Neuronal stem cell (in vitro differentiated cells): ENCODE data around the gene CCDC34. TPM values are rescaled to one million over a fixed set of nuclear protein-coding genes. Genes with fewer than 3 reads are reported as not detected.
A peak's percentile ranks its signal among the peaks of the same experiment; 100 is the strongest.

Experiments
- DNase-seq: peaks from one replicate; pipeline ENCODE4 v3.0.0-alpha.2; 2013; ENCODE audit warnings: low spot score
- H2AFZ ChIP-seq: one replicate; pipeline ENCODE4 v1.6.1; 2013; ENCODE audit warnings: mild to moderate bottlenecking, low read length, inconsistent platforms
- H2AK5ac ChIP-seq: 2 replicates; pipeline ENCODE4 v1.6.1; 2013; ENCODE audit warnings: low read depth, mild to moderate bottlenecking, inconsistent platforms, low read length, moderate library complexity, mixed read lengths
- H2BK120ac ChIP-seq: 2 replicates; pipeline ENCODE4 v1.6.1; 2013; ENCODE audit warnings: low read depth, mild to moderate bottlenecking, inconsistent platforms, low read length, moderate library complexity, mixed read lengths
- H2BK12ac ChIP-seq: one replicate; pipeline ENCODE4 v1.6.1; 2013; ENCODE audit warnings: low read length, inconsistent platforms
- H2BK15ac ChIP-seq: 2 replicates; pipeline ENCODE4 v1.6.1; 2013; ENCODE audit warnings: mild to moderate bottlenecking, low read length, inconsistent platforms, mixed read lengths
- H2BK5ac ChIP-seq: one replicate; pipeline ENCODE4 v1.6.1; 2013; ENCODE audit warnings: inconsistent platforms, mild to moderate bottlenecking, low read length, moderate library complexity
- H3K14ac ChIP-seq: one replicate; pipeline ENCODE4 v1.6.1; 2013; ENCODE audit warnings: low read length, inconsistent platforms
- H3K18ac ChIP-seq: 2 replicates; pipeline ENCODE4 v1.6.1; 2013; ENCODE audit warnings: low read length, inconsistent platforms
- H3K23ac ChIP-seq: 2 replicates; pipeline ENCODE4 v1.6.1; 2013; ENCODE audit warnings: low read depth, mild to moderate bottlenecking, mixed read lengths, low read length, inconsistent platforms; ENCODE audit not compliant: poor library complexity
- H3K27ac ChIP-seq: replicated peaks from 3 replicates; pipeline ENCODE4 v1.5.1; 2013; ENCODE audit warnings: low read length, inconsistent platforms
- H3K27me3 ChIP-seq, 3 experiments: 2 replicates each; pipeline ENCODE4 v1.6.1; 2013; ENCODE audit warnings: low read length in 3 of 3, mild to moderate bottlenecking in 2 of 3, inconsistent platforms in 1 of 3, low read depth in 1 of 3, mixed read lengths in 1 of 3, moderate library complexity in 1 of 3; ENCODE audit not compliant: control insufficient read depth in 3 of 3, insufficient read depth in 3 of 3
- H3K36me3 ChIP-seq, 2 donors: replicated peaks in 1 of 2; 2 replicates each; pipeline ENCODE4 v1.6.1; 2013; ENCODE audit warnings: low read length in 2 of 2; ENCODE audit not compliant: control insufficient read depth in 2 of 2, insufficient read depth in 2 of 2
- H3K4ac ChIP-seq: 2 replicates; pipeline ENCODE4 v1.6.1; 2013; ENCODE audit warnings: inconsistent platforms, mild to moderate bottlenecking, low read length, moderate library complexity
- H3K4me1 ChIP-seq, 2 donors: 1 replicate in 1 of 2; 2 replicates in 1 of 2; pipeline ENCODE4 v1.6.1; 2013; ENCODE audit warnings: low read length in 2 of 2, low read depth in 1 of 2; ENCODE audit not compliant: control insufficient read depth in 2 of 2, insufficient read depth in 1 of 2
- H3K4me2 ChIP-seq: one replicate; pipeline ENCODE4 v1.6.1; 2013; ENCODE audit warnings: mild to moderate bottlenecking, low read length, inconsistent platforms; ENCODE audit not compliant: insufficient read depth, poor library complexity, severe bottlenecking
- H3K4me3 ChIP-seq, 2 donors: 2 replicates each; pipeline ENCODE4 v1.5.1; 2013; ENCODE audit warnings: low read length in 2 of 2, mild to moderate bottlenecking in 2 of 2, inconsistent platforms in 1 of 2, moderate library complexity in 1 of 2
- H3K79me1 ChIP-seq: one replicate; pipeline ENCODE4 v1.6.1; 2013; ENCODE audit warnings: low read depth, mild to moderate bottlenecking, inconsistent platforms, low read length, moderate library complexity
- H3K9ac ChIP-seq: one replicate; pipeline ENCODE4 v1.6.1; 2013; ENCODE audit warnings: mild to moderate bottlenecking, low read depth, low read length, inconsistent platforms; ENCODE audit not compliant: poor library complexity
- H3K9me3 ChIP-seq, 2 donors: replicated peaks in 1 of 2; 2 replicates each; pipeline versions ENCODE3 to v1.6.1; 2013; ENCODE audit warnings: low read length in 2 of 2, mild to moderate bottlenecking in 2 of 2, inconsistent platforms in 1 of 2, low read depth in 1 of 2, mixed read lengths in 1 of 2, moderate library complexity in 1 of 2; ENCODE audit not compliant: control insufficient read depth in 2 of 2, insufficient read depth in 1 of 2
- H4K8ac ChIP-seq: one replicate; pipeline ENCODE4 v1.6.1; 2013; ENCODE audit warnings: low read depth, mild to moderate bottlenecking, inconsistent platforms, low read length, moderate library complexity
- H4K91ac ChIP-seq: one replicate; pipeline ENCODE4 v1.6.1; 2013; ENCODE audit warnings: low read length, low read depth, mild to moderate bottlenecking, inconsistent platforms; ENCODE audit not compliant: poor library complexity
- WGBS, 2 donors: extraction: QIAGEN DNeasy Blood & Tissue Kit; methylation state at CpG; one replicate each; pipeline ENCODE4 v1.1.7; 2013; ENCODE audit warnings: missing lambda C conversion rate in 2 of 2, mixed read lengths in 1 of 2; ENCODE audit not compliant: insufficient read length in 2 of 2, insufficient replicate concordance in 1 of 2; ENCODE audit errors: extremely low coverage in 2 of 2; 5-methylcytosine and 5-hydroxymethylcytosine counted together
- polyA plus RNA-seq, 2 experiments: library from polyadenylated mRNA; stranded (reverse); fragments of 200-250 nt; gene quantifications; one replicate each; pipeline ENCODE4 v1.2.3, GENCODE V29; 2013

CCDC34 gene
- 66.7 TPM for polyA plus RNA-seq (2013, experiment 1 of 2)
- 73.4 TPM for polyA plus RNA-seq (2013, experiment 2 of 2)

- WGBS, 2 donors: no CpG with 5 or more reads among the region's 57 CpGs
- no peak within 1 kb of the TSS for H2BK5ac ChIP-seq
- H3K23ac ChIP-seq: peak within 1 kb of the TSS; percentile 93
- DNase-seq: peak; percentile 93
- no peak within 1 kb of the TSS for H2AK5ac ChIP-seq
- H3K4me2 ChIP-seq: peak within 1 kb of the TSS; percentile 99
- H2BK120ac ChIP-seq: no peak within 1 kb of the TSS
- peak within 1 kb of the TSS; percentile 61 for H2BK12ac ChIP-seq
- peak within 1 kb of the TSS; percentile 47 for H3K4ac ChIP-seq
- peak within 1 kb of the TSS; percentile 46 for H4K91ac ChIP-seq
- peaks cover 0 to 2% of the 10 kb centered on the region in 2 donors for H3K9me3 ChIP-seq
- H3K4me1 ChIP-seq: peaks cover 3 to 21% of the 10 kb centered on the region in 2 donors
- peak within 1 kb of the TSS; percentile 94 for H3K9ac ChIP-seq
- no peaks in the 10 kb centered on the region for H3K27me3 ChIP-seq
- H3K27ac ChIP-seq: peak within 1 kb of the TSS; percentile 72
- peak within 1 kb of the TSS; percentile 93 for H2AFZ ChIP-seq
- peak within 1 kb of the TSS; percentile 72 to 93 for H3K4me3 ChIP-seq
- H4K8ac ChIP-seq: no peak within 1 kb of the TSS
- peaks cover 3 to 35% of the 10 kb centered on the region in 2 donors for H3K36me3 ChIP-seq
- H3K14ac ChIP-seq: peak within 1 kb of the TSS; percentile 86
- H2BK15ac ChIP-seq: no peak within 1 kb of the TSS
- peak within 1 kb of the TSS; percentile 96 for H3K18ac ChIP-seq
- no peaks in the 10 kb centered on the region for H3K79me1 ChIP-seq
Measured at GRCh38 chr11:27362749-27363575, at the start of gene CCDC34. TSS of gene CCDC34 (minus strand) at chr11:27363215. CDS start at chr11:27363194, 21 bp downstream.

GRCh38 chr11:27412192-27412691 lies 49.2 kb upstream of the CCDC34 start:
- H3K4me2 ChIP-seq: no peak overlapping the region
- H3K36me3 ChIP-seq: peaks cover 2 to 30% of the 10 kb centered on the region in 2 donors
- H3K79me1 ChIP-seq: no peaks in the 10 kb centered on the region
- no peak for DNase-seq
- no peaks in the 10 kb centered on the region for H3K9me3 ChIP-seq
- H3K23ac ChIP-seq: no peak overlapping the region
- H3K27me3 ChIP-seq: no peaks in the 10 kb centered on the region
- no peak overlapping the region for H4K91ac ChIP-seq
- H2BK5ac ChIP-seq: no peak overlapping the region
- H3K4ac ChIP-seq: no peak overlapping the region
- no peak overlapping the region for H2BK15ac ChIP-seq
- no peak overlapping the region for H3K27ac ChIP-seq
- H3K14ac ChIP-seq: no peak overlapping the region
- no peak overlapping the region for H2BK12ac ChIP-seq
- H2AK5ac ChIP-seq: no peak overlapping the region
- no peak overlapping the region for H2BK120ac ChIP-seq
- no peak overlapping the region for H3K9ac ChIP-seq
- H3K4me1 ChIP-seq: peaks cover 0 to 3% of the 10 kb centered on the region in 2 donors
- H3K4me3 ChIP-seq: no peak overlapping the region
- no peak overlapping the region for H2AFZ ChIP-seq
- H3K18ac ChIP-seq: no peak overlapping the region
- no peak overlapping the region for H4K8ac ChIP-seq

GRCh38 chr11:27411328-27411727 lies 48.3 kb upstream of the CCDC34 start:
- Histone ChIP-seq H3K4me2 (no peak overlapping the region), H3K27me3 (no peaks in the 10 kb centered on the region), H2AFZ (no peak overlapping the region), H2BK12ac (no peak overlapping the region), H2BK120ac (no peak overlapping the region), H3K79me1 (no peaks in the 10 kb centered on the region), H2BK5ac (no peak overlapping the region), H4K91ac (no peak overlapping the region), H2BK15ac (no peak overlapping the region), H3K14ac (no peak overlapping the region), H3K4me1 (peaks cover 0 to 3% of the 10 kb centered on the region in 2 donors), H4K8ac (no peak overlapping the region), H3K4ac (no peak overlapping the region), H3K4me3 (no peak overlapping the region), H3K9me3 (no peaks in the 10 kb centered on the region), H3K36me3 (peaks cover 2 to 30% of the 10 kb centered on the region in 2 donors), H3K23ac (no peak overlapping the region), H3K27ac (no peak overlapping the region), H3K18ac (no peak overlapping the region), H2AK5ac (no peak overlapping the region), H3K9ac (no peak overlapping the region)
- DNase-seq: no peak

- Histone ChIP-seq H3K79me1 (no peaks in the 10 kb centered on the region), H2AK5ac (no peak overlapping the region)
Measured at GRCh38 chr11:27410272-27410671, 47.3 kb upstream of the CCDC34 start.

More at GRCh38 chr11:27410272-27410671, 47.3 kb upstream of the CCDC34 start:
- Histone ChIP-seq H3K36me3 (peaks cover 2 to 30% of the 10 kb centered on the region in 2 donors), H3K4me3 (no peak overlapping the region), H3K27me3 (no peaks in the 10 kb centered on the region), H2BK120ac (no peak overlapping the region), H3K4ac (no peak overlapping the region), H3K27ac (no peak overlapping the region), H2BK5ac (no peak overlapping the region), H4K91ac (no peak overlapping the region), H3K4me2 (no peak overlapping the region), H2BK15ac (no peak overlapping the region), H3K9me3 (no peaks in the 10 kb centered on the region), H4K8ac (no peak overlapping the region), H2BK12ac (no peak overlapping the region), H3K4me1 (peaks cover 0 to 3% of the 10 kb centered on the region in 2 donors), H3K14ac (no peak overlapping the region), H3K9ac (no peak overlapping the region), H2AFZ (no peak overlapping the region), H3K23ac (no peak overlapping the region), H3K18ac (no peak overlapping the region)
- no peak for DNase-seq
- WGBS, 2 donors: no CpG with 5 or more reads among the region's 1 CpG
